GM19467 (cell line): ENCODE results near the gene LAPTM5.
"Not testable (repeated sequence)": the region's sequence is repeated elsewhere in the genome, so short reads cannot be mapped to it uniquely, and the experiment has no call there.

Experiments used
- ATAC-seq: cut with Tn5 transposase; IDR thresholded peaks from one replicate; pipeline ENCODE4 v1.9.1; 2021; ENCODE audit warnings: mild to moderate bottlenecking, moderate library complexity; ENCODE audit not compliant: unreplicated experiment

LAPTM5 gene, protein sequence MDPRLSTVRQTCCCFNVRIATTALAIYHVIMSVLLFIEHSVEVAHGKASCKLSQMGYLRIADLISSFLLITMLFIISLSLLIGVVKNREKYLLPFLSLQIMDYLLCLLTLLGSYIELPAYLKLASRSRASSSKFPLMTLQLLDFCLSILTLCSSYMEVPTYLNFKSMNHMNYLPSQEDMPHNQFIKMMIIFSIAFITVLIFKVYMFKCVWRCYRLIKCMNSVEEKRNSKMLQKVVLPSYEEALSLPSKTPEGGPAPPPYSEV

DNA sequence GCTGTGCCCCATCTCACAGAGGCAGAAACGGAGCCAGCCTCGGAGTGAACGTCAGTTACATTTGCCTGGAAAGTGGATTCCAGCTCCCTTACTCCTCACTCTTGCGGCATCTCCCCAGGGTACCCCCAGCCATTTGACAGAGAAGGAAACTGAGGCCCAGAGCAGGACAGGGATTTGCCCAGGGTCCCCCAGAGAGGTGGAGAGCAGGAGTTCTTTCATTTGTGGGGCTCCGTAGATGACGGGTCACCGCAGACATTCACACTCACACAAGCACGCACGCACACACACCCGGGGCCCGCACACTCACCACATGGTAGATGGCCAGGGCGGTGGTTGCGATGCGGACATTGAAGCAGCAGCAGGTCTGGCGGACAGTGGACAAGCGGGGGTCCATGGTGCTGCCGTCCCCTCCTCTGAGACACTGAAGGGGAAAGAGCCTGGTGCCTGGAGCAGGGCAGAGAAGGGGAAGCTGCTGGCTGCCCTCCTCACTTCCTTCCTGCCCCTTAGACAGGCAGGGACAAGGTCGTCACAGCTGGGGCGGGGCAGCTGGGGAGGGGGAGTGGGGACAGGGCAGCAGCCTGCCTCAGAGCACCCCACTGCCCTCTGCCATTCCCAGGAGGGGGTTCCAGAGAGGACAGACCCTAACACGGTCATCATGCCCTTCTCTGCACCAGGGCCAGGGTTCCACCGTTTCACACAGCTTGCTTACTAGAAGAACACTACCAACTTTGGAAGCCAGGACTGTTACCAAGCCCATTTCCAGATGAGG, at the start of gene LAPTM5:
LAPTM5 (minus strand) TSS at position 423 of the 769 bp plus-strand sequence; CDS start at position 394, 29 bp downstream.
- no peak for ATAC-seq

DNA sequence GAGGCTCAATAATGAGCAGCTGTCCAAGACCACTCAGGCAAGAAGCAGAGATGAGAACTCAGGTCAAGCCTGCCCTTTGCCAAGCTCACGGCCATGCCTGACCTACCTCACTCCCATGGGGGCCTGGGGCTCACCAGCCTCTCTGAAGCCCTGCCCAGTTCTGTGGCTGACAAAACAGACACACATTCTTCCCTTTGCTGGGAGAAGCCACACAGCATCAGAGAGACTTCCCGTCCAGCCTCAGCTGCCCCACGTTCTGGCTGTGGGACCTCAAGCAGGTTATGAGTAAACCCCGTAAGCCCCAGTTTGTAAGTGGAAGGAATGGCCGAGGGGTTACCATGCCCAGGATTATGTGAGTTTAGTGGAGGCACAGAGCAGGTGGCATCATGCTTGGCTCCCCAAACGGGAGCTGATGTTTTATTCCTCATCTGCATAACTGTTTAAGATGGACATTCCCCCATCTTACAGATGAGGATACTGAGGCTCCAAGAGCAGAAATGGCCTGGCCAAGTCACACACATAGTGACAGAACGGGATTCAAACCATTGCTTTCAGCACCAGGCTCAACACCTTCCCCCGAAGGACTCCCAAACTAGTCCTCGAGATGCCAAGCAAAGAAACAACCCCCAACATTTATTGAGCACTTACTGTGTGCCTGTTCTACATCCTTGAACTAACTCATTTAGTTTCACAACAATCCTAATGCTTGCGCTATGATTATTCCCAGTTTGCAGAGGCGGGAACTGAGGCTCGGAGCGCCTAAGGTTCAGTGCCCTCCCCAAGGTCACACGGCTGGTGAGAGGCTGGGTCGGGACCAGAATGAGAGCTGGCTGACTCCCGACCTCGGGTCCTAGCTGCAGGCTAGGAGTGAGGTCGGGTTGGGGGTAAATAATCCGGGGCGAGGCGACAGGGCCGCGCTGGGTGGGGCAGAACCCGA, 49.1 kb upstream of the LAPTM5 start:
- no peak for ATAC-seq

DNA sequence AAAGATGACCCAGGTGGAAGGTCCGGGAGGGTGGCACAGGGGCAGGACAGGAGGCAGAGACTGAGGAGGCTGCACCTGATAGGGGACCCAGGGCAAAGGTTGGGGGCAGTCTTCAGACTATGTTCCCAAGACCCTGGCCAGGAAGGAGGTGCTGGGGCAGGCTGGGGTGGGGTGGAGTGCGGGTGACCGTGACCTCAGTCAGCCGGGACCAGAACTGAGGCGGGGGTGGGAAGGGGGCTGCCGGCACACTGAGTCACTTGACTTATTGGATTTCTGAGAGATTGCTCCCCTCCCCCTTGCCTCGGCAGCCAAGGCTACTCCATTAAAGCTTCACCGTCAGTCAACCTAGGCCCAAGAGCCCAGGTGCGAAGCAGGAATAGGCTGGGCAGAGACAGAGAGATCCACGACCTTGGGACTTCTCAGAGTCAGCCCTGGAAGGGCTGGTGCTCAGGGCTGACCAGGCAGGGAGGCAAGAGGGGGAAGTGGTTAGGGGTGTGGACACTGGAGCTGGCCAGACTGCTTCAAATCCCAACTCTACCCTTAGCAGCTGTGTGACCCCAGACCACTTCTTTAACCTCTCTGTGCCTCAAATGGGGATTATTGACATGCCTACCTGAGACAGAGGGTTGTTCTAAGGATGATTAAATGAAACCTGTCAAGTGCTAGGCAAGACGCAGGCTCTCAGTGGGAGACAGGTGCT, 47.9 kb upstream of the LAPTM5 start:
- no peak for ATAC-seq

- ATAC-seq = no peak
Measured at GRCh38 chr1:30804822-30805221, 47.2 kb upstream of the LAPTM5 start.

- ATAC-seq = no peak
Measured at GRCh38 chr1:30804352-30804751, 46.8 kb upstream of the LAPTM5 start.

- no peak for ATAC-seq
Measured at GRCh38 chr1:30803562-30803961, 46.0 kb upstream of the LAPTM5 start.

DNA sequence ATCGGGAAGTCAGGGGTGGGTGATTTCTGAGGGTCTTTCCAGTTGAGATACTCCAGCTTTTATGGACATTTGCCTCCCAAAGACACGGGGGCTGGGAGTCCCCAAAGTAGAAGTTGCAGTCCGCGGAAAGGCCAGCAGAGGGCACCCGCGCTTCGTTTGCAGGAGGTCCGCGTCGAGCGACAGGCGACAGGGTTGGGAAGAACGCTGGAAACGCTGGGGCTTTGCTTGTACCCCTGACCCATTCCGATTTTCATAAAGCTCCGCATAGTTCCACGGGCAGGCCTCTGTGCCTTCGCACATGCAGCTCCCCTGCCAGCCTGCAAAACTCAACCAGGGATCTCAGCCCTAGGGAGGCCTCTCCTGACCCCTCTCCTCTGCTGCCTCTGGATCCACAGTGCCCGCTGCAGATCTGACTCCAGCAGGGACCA, 44.2 kb upstream of the LAPTM5 start:
- ATAC-seq = no peak

GRCh38 chr1:30799233-30799511, 41.6 kb upstream of the LAPTM5 start:
- ATAC-seq = no peak

- ATAC-seq = no peak
Measured at GRCh38 chr1:30798389-30799232, 41.0 kb upstream of the LAPTM5 start.

DNA sequence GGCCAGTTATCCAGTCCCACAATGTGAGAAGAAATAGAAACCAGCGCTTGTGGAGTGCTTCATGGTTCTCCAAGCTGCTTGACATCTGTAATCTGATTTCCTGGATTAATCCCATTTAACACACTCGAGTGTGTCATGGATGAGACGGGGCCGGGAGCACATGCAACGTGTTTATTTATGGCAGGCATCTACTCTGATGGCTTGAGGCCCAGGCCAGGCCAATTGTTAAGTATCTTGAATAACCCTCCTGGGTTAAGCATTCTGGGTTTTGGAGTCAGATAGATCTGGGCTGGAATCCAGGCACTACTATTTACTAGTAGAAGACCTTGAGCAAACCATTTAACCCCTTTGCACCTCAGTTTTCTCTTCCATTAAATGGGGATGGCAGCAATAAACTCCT, 37.5 kb upstream of the LAPTM5 start:
- no peak for ATAC-seq

DNA sequence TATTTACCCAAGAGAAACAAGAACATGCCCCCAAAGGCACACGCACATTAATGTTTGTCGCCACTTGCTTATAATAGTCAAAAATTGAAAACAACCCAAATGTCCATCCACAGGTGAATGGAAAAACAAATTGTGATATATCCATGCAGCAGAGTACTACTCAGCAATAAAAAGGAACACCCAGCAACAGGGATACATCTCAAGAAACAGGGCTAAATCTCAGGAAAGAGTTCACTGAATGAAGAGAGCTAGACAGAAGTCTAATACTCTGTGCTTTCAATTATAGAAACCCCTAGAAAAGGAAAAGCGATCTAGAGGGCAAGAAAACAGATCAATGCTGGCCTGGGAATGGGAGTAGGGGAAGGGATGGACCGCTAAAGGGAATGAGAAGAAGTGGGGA, 36.7 kb upstream of the LAPTM5 start:
- ATAC-seq = no peak

DNA sequence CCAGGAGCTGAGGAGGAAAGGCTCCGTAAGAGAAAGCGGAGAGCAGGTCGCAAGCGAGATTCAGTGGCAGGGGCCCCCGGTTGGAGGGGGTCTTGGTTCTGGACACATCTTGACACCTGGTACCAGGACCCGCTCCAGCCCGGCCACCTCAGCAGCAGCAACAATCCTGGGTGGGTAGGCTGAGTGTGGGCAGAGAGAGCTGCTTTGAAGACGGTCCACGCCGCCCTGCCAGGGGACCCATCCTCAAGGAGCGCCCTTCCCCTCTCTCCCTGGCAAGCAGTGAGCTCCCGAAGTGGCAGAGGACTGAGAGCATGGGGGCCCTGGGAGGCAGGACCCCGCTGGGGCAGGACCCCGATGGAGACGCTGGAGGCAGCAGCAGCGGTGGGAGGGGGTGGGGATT, 35.6 kb upstream of the LAPTM5 start:
- no peak for ATAC-seq

DNA sequence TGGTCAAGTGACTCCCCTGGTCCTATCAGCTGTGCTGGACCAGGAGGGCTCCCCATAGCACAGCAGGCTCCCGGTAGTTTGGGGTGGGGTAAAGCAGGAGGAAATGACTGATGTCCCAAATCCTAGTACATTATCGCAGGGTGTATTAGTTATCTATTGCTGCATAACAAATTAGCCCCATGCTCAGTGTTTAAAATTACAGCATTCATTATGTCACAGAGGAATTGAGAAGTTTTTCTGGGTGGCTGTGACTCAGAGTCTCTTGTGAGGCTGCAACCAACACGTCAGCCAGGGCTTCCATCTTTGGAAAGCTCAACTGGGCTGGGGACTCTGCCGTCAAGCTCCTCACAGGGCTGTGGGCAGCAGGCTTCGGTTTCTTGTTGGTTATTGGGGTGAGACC, 34.3 kb upstream of the LAPTM5 start:
- no peak for ATAC-seq

- ATAC-seq = no peak
Measured at GRCh38 chr1:30790850-30791778, 33.5 kb upstream of the LAPTM5 start.

DNA sequence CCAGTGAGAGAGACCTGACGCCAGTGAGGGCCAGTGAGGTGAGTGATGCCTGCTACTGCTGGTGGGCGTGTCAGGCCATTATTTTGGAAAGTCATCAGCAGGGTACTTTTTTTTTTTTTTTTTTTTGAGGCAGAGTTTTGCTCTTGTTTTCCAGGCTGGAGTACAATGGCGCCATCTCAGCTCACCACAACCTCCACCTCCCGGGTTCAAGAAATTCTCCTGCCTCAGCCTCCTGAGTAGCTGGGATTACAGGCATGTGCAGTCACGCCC, 32.6 kb upstream of the LAPTM5 start:
- ATAC-seq = not testable (repeated sequence)

- ATAC-seq = no peak
Measured at GRCh38 chr1:30789388-30790255, 32.0 kb upstream of the LAPTM5 start.

GRCh38 chr1:30788580-30789387, 31.2 kb upstream of the LAPTM5 start:
- ATAC-seq = no peak
